GM12878 (cell line): Measurements from ENCODE around the gene ITIH5. TPM values are rescaled to one million over a fixed set of nuclear protein-coding genes. Genes with fewer than 3 reads are reported as not detected.

ENCODE experiments used
- ATAC-seq: fragments of 200-7000 bp; cut with Tn5 transposase; 3 replicates; pipeline ENCODE4 v1.9.1; 2020; ENCODE audit warnings: mild to moderate bottlenecking, moderate library complexity
- BruUV-seq: library from RNA; stranded (reverse); fragments of 400-500 nt; replicated peaks from 2 replicates; lab custom pipeline; 2021; lab: Mats Ljungman, UMichigan
- CTCF ChIA-PET: fragments of 300-600 bp; sonication (Branson Sonifier 250); formaldehyde crosslinking; extraction: SDS; loops from one replicate; lab custom pipeline; 2021; ENCODE audit warnings: inconsistent platforms; lab: Yijun Ruan, JAX
- POLR2A ChIA-PET: fragments of 350-600 bp; formaldehyde crosslinking; extraction: SDS; loops from one replicate; lab custom pipeline; 2021; ENCODE audit warnings: inconsistent platforms; lab: Charles Lee
- RAD21 ChIA-PET: fragments of 300-600 bp; sonication (Branson Sonifier 250); formaldehyde crosslinking; loops from one replicate; lab custom pipeline; 2023; ENCODE audit warnings: antibody characterized with exemption; ENCODE audit not compliant: unreplicated experiment; lab: Charles Lee
- SMC1A ChIA-PET: fragments of 300-600 bp; sonication (Branson Sonifier 250); formaldehyde crosslinking; loops from one replicate; lab custom pipeline; 2023; ENCODE audit not compliant: unreplicated experiment, uncharacterized antibody; lab: Charles Lee
- DNase-seq: peaks from one replicate; pipeline ENCODE4 v3.0.0-alpha.2; 2011; ENCODE audit warnings: low read depth, low spot score
- FAIRE-seq: peaks from 3 replicates; lab custom pipeline; 2011; peaks lifted over from hg19 to GRCh38; lab: Jason Lieb, UNC
- H2AFZ ChIP-seq: 2 replicates; pipeline ENCODE4 v1.6.0; 2011; ENCODE audit warnings: low read depth, low read length, control low read depth; ENCODE audit not compliant: control insufficient read depth
- H3K27ac ChIP-seq: 2 replicates; pipeline ENCODE4 v1.5.1; 2011; ENCODE audit warnings: control low read depth; ENCODE audit not compliant: control insufficient read depth, insufficient read depth
- H3K27me3 ChIP-seq, 2 experiments: replicated peaks in 1 of 2; 2 replicates each; pipeline versions ENCODE4 v1.6.0 to v1.6.1; 2011; ENCODE audit warnings: low read length in 1 of 2; ENCODE audit not compliant: control insufficient read depth in 2 of 2, insufficient read depth in 2 of 2
- H3K36me3 ChIP-seq, 2 experiments: 2 replicates each; pipeline ENCODE4 v1.5.1; 2011; ENCODE audit warnings: low read length in 1 of 2; ENCODE audit not compliant: control insufficient read depth in 2 of 2, insufficient read depth in 2 of 2
- H3K4me1 ChIP-seq: 2 replicates; pipeline ENCODE4 v1.6.1; 2011; ENCODE audit warnings: mild to moderate bottlenecking, low read length, moderate library complexity, mixed read lengths; ENCODE audit not compliant: control insufficient read depth, insufficient read depth
- H3K4me2 ChIP-seq: 2 replicates; pipeline ENCODE4 v1.6.0; 2011; ENCODE audit warnings: control low read depth; ENCODE audit not compliant: control insufficient read depth, insufficient read depth
- H3K4me3 ChIP-seq: fragments of 200-600 bp; sonication (generic); 2 replicates; pipeline ENCODE4 v1.5.1; 2016
- H3K79me2 ChIP-seq: 2 replicates; pipeline ENCODE4 v1.6.0; 2011; ENCODE audit warnings: low read length; ENCODE audit not compliant: control insufficient read depth, insufficient read depth
- H3K9ac ChIP-seq: 2 replicates; pipeline ENCODE4 v1.8.0; 2011; ENCODE audit warnings: low read length, control low read depth, mixed read lengths; ENCODE audit not compliant: control insufficient read depth, insufficient read depth
- H3K9me3 ChIP-seq: replicated peaks from 3 replicates; pipeline ENCODE4 v1.5.1; 2011; ENCODE audit warnings: mild to moderate bottlenecking, low read length; ENCODE audit not compliant: control insufficient read depth, insufficient read depth
- H4K20me1 ChIP-seq: 2 replicates; pipeline ENCODE4 v1.6.0; 2011; ENCODE audit not compliant: control insufficient read depth, insufficient read depth
- EGR1 ChIP-seq, 2 experiments: IDR thresholded peaks; 1 replicate in 1 of 2; 2 replicates in 1 of 2; pipeline ENCODE4 v1.6.1; 2011 to 2012; ENCODE audit warnings: low read depth in 2 of 2, low read length in 2 of 2, borderline replicate concordance in 1 of 2, mild to moderate bottlenecking in 1 of 2, moderate library complexity in 1 of 2
- MEF2B ChIP-seq: fragments of 450-650 bp; IDR thresholded peaks from 2 replicates; pipeline ENCODE4 v1.6.1; 2018; ENCODE audit warnings: mild to moderate bottlenecking, moderate library complexity; ENCODE audit not compliant: partially characterized antibody, poor library complexity, severe bottlenecking
- NFYB ChIP-seq: IDR thresholded peaks from 2 replicates; pipeline ENCODE4 v1.6.1; 2011; ENCODE audit warnings: low read depth, mild to moderate bottlenecking, low read length, improper control_type of control experiment, moderate library complexity; ENCODE audit not compliant: insufficient read depth
- SMC3 ChIP-seq: IDR thresholded peaks from 2 replicates; pipeline ENCODE4 v1.6.1; 2011; ENCODE audit warnings: low read length, improper control_type of control experiment, borderline replicate concordance
- WGBS: methylation state at CpG from one replicate; pipeline ENCODE4 v1.1.6; 2016; ENCODE audit warnings: low lambda C conversion rate; ENCODE audit not compliant: insufficient replicate concordance, insufficient coverage; ENCODE audit errors: missing lambda C conversion rate; 5-methylcytosine and 5-hydroxymethylcytosine counted together
- in situ Hi-C: fragments of 300-500 bp; cut with MboI; formaldehyde crosslinking; loops from 9 replicates; pipeline ENCODE4 v1.14.3; 2018; ENCODE audit warnings: mixed read lengths
- intact Hi-C: fragments of 100-400 bp; cut with micrococcal nuclease; formaldehyde crosslinking; loops from one replicate; pipeline ENCODE4 v1.14.2; 2022; ENCODE audit not compliant: unreplicated experiment
- polyA plus RNA-seq, 11 experiments: library from polyadenylated mRNA; depleted of rRNA in 4 of 11; unstranded in 6 of 11; stranded (reverse) in 5 of 11; fragments of >200 nt; fragmentation: Nextera tagmentation in 4 of 11; fragmentation: Illumina TruSeq in 1 of 11; extraction: Ambion mirVana in 4 of 11; extraction: Trizol in 1 of 11; gene quantifications; 1 replicate in 1 of 11; 2 replicates in 10 of 11; pipeline versions ENCODE4 v1.2.1 to v1.2.3, GENCODE V29; 2011 to 2016; ENCODE audit warnings: inconsistent platforms in 2 of 11, missing spikeins in 2 of 11, low read depth in 1 of 11
- total RNA-seq, 4 experiments: library from RNA; depleted of rRNA in 3 of 4; stranded (reverse); fragments of >200 nt in 3 of 4; fragmentation: Illumina TruSeq in 1 of 4; extraction: Trizol in 1 of 4; gene quantifications; 2 replicates each; pipeline versions ENCODE4 v1.2.1 to v1.2.3, GENCODE V29; 2013 to 2021

Gene ITIH5
- total and polyA plus RNA-seq, 10 of the 15 experiments (the other 5 are each of a cell fraction or from before 2014, with no cell fraction given): 0.14 to 0.43 (median 0.21) TPM; not detected in 7

- ATAC-seq (peak; percentile 87), FAIRE-seq (no peak), DNase-seq (no peak)
- Histone ChIP-seq H3K9ac (no peak overlapping the region), H3K79me2 (no peaks in the 10 kb centered on the region), H3K27ac (no peak overlapping the region), H4K20me1 (no peaks in the 10 kb centered on the region), H2AFZ (no peak overlapping the region), H3K4me3 (no peak overlapping the region), H3K36me3 (no peaks in the 10 kb centered on the region), H3K4me2 (peak overlapping the region; percentile 22; the same call in 1 of the 2 replicates), H3K9me3 (no peaks in the 10 kb centered on the region), H3K27me3 (no peaks in the 10 kb centered on the region), H3K4me1 (peaks cover 5% of the 10 kb centered on the region; the same call in 1 of the 2 replicates)
- WGBS: 13% methylated on average over 5 of the region's 5 CpGs
- SMC1A ChIA-PET: interaction anchor here (0.6 to 3.1 kb wide), 9 partner anchors 9 to 230 kb away, joined by 3 to 10 read pairs (median 3); no protein-coding TSS in a partner anchor
- RAD21 ChIA-PET: interaction anchor here (0.6 to 3.1 kb wide), 3 partner anchors 9 to 338 kb away, joined by 3 to 24 read pairs (median 3); no protein-coding TSS in a partner anchor
- POLR2A ChIA-PET: interaction anchor here (1.5 kb wide), 1 partner anchor 9 kb away, joined by 8 read pairs; no protein-coding TSS in a partner anchor
- CTCF ChIA-PET: interaction anchor here (1.0 to 4.8 kb wide), 5 partner anchors 9 to 288 kb away, joined by 4 to 36 read pairs (median 4); no protein-coding TSS in a partner anchor
- intact Hi-C loops: no loop called here
- in situ Hi-C loops: no loop called here
- no TSS peak for BruUV-seq
- TF ChIP-seq NFYB (peak; percentile 31; the same call in 1 of the 2 replicates), MEF2B (peak; percentile 10), SMC3 (no peak), EGR1 (IDR thresholded peaks at IDR 0.05; ENCODE audit: borderline replicate concordance in 1 of 2, low read depth in 2 of 2, low read length in 2 of 2) (no peak)
These were observed 132.3 kb downstream of the ITIH5 start for GRCh38 chr10:7534480-7534852.
